HG03064 (cell line): ENCODE results near the gene TRAF3IP1.
"Not testable (repeated sequence)": the region's sequence is repeated elsewhere in the genome, so short reads cannot be mapped to it uniquely, and the experiment has no call there.

ENCODE experiments used
- ATAC-seq: cut with Tn5 transposase; IDR thresholded peaks from one replicate; pipeline ENCODE4 v1.9.1; 2021; ENCODE audit warnings: low read depth; ENCODE audit not compliant: unreplicated experiment

TRAF3IP1 gene

DNA sequence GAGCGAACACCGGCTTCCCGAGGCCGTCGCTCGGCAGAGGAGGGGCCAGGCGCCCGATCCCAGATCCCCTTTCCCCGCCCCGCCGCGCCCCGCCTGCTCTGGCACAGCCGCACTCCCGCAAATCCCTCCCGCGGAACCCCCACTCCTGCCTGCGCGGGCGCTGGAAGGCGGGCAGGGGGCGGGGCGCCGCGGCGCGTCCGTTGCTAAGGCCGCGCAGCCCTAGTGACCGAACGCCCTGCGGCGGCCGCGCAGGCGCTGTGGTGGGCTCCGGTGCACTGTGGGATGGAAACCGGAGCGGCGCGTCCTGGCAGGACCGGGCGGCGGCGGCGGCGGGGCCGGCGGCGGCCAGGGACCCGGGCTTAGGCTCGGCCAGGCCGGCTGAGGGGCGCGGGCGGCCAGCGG lies at the start of gene TRAF3IP1:
Gene TRAF3IP1, plus strand, starts transcription at position 273 of the 402 bp plus-strand sequence. CDS start 145 bp downstream, outside the sequence.
- peak; percentile 96 for ATAC-seq

GRCh38 chr2:238270606-238271005 lies 49.7 kb upstream of the TRAF3IP1 start:
- ATAC-seq = no peak

- ATAC-seq = no peak
Observed at GRCh38 chr2:238271061-238271554, 49.2 kb upstream of the TRAF3IP1 start.

GRCh38 chr2:238271686-238272085 lies 48.6 kb upstream of the TRAF3IP1 start:
- ATAC-seq = not testable (repeated sequence)

- no peak for ATAC-seq
Observed at GRCh38 chr2:238272156-238272555, 48.2 kb upstream of the TRAF3IP1 start.

DNA sequence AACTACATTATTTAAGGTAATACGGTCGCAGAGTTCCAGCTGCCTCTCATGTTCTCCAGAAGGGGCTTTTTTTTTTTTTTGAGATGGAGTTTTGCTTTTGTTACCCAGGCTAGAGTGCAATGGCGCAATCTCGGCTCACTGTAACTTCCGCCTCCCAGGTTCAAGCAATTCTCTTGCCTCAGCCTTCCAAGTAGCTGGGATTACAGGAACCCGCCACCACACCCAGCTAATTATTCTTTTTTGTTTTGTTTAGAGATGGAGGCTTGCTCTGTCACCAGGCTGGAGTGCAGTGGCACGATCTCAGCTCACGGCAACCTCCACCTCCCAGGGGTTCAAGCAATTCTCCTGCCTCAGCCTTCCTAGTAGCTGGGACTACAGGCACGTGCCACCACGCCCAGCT lies 46.9 kb upstream of the TRAF3IP1 start:
- ATAC-seq = not testable (repeated sequence)

DNA sequence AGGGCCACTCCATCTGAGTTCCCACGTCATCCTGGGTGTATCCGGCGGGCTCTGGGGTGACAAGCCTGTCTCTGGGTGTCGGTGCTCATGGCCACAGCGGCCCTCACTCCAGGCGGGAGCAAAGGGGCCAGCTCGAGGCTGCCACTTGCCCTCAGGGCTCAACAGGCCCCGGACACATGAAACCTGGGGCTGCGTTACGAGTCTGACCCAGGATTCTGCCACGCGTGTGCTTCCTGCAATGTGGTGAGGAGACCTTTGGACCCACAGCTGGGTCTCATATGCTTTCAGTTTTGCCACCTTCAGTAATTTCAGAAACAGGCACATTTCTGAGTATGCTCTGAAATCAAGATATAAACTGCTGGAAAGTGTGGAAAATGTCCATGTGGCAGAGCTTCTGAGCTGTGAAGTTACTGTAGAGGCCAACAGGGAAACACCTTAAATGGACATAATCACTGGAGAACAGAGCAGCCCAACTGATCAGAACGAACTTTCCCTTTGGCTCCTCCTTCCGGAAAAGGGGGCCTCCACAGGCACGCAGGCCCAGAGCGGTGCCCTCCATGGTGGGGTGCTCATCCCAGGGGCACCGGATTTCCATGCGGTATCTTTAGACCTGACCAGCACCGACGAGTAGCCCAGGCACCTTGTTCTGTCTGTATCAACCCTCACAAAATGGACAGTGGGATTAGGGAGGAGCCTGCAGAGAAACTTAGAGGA lies 46.0 kb upstream of the TRAF3IP1 start:
- ATAC-seq = no peak

- no peak for ATAC-seq
Observed at GRCh38 chr2:238277695-238278094, 42.6 kb upstream of the TRAF3IP1 start.

- ATAC-seq = no peak
Observed at GRCh38 chr2:238278626-238279323, 41.5 kb upstream of the TRAF3IP1 start.

DNA sequence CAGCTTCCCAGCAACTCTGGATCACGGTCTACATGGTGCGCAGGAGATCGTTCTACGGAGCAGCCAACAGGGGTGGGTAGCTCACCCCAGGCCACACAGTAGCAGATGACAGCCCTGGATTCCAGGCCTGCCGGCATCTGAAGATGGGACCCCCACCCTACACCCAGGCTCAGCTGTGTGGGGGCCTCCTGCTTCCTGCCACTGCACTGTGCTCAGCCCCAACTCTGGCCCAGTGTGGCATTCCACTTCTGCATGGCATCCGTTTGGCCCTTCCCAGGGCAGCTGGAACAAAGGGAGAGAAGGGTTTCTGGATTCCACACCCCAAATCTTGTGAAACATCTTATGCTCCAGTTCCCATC lies 41.0 kb upstream of the TRAF3IP1 start:
- ATAC-seq = no peak

GRCh38 chr2:238280083-238280825 lies 40.1 kb upstream of the TRAF3IP1 start:
- no peak for ATAC-seq

GRCh38 chr2:238281826-238282480 lies 38.4 kb upstream of the TRAF3IP1 start:
- no peak for ATAC-seq

GRCh38 chr2:238282861-238283738 lies 37.2 kb upstream of the TRAF3IP1 start:
- ATAC-seq = no peak

GRCh38 chr2:238284802-238285515 lies 35.4 kb upstream of the TRAF3IP1 start:
- ATAC-seq = no peak

DNA sequence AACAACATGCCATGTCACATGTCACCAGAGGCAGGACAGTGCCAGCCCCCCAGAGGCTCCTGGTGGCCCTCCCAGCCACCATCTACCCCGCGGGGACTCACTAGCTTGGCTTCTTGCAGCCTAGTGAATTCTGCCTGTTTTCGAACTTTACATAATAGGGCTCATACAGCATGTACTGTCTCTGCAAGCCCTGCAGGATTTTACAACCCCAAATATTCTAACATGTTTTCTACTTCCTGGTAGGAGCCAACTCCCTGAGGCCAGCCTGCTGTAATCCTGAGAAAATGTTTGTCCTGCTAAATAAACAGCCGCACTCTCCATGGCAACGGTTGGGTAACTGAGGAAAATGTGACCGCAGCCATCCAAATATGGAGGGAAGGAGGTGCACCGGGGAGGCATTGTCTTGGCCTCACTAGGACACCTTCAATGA lies 34.6 kb upstream of the TRAF3IP1 start:
- ATAC-seq = no peak

DNA sequence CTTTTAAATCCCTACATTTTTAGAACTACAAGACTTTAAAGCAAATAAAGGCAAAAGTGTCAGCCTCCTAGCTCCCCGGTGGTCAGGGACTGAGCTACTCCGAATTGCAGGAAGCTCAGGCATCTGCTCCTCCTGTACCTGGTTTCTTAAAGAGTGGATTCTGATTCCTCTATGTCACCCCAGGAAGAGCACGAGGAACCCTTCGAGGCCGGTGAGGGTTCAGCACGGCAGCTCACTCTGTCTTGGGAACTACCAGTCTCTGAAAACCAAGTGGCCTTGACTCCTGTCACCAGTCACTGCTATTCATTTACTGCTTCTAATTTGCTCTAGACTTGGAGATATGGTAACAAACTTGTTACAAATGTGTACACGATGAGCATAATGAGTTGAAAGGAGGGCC lies 34.2 kb upstream of the TRAF3IP1 start:
- ATAC-seq = no peak

DNA sequence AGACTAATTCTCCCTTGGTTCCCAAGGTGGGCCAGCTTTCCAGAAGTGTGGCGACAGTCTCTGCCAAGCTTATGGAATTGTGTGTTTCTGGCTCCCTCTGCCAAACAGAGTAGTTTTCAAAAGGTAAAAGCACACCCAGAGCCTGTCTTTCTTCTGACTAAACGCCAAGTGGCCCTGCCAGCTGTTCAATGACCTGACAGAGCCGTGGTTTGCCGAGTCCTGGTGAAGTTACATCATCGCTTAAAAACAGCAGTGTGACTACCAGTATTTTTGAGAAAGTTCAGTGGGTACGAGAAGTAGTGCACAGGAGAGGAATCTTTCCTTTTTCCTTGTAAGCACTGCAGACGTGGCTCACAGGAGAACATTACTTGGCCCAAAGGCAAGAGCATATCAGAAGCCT lies 33.8 kb upstream of the TRAF3IP1 start:
- no peak for ATAC-seq

GRCh38 chr2:238286987-238287736 lies 33.2 kb upstream of the TRAF3IP1 start:
- ATAC-seq = no peak
